Ishikawa (cell line): ENCODE data around the gene TMEM225B.
A peak's percentile ranks its signal among the peaks of the same experiment; 100 is the strongest.

Experiments used
- CEBPB ChIP-seq: IDR thresholded peaks from 2 replicates; pipeline ENCODE4 v1.6.1; 2012
- CREB1 ChIP-seq: IDR thresholded peaks from 2 replicates; pipeline ENCODE4 v1.6.1; 2012; ENCODE audit warnings: low read depth
- EGR1 ChIP-seq: IDR thresholded peaks from 2 replicates; pipeline ENCODE4 v1.6.1; 2012
- EP300 ChIP-seq: IDR thresholded peaks from 2 replicates; pipeline ENCODE4 v1.6.1; 2012; ENCODE audit warnings: borderline replicate concordance
- FOXM1 ChIP-seq: IDR thresholded peaks from 2 replicates; pipeline ENCODE4 v1.6.1; 2012; ENCODE audit warnings: low read depth, borderline replicate concordance
- MAX ChIP-seq: IDR thresholded peaks from 2 replicates; pipeline ENCODE4 v1.6.1; 2012
- NFIC ChIP-seq: IDR thresholded peaks from 2 replicates; pipeline ENCODE4 v1.6.1; 2012
- RAD21 ChIP-seq: IDR thresholded peaks from 2 replicates; pipeline ENCODE4 v1.6.1; 2012; ENCODE audit warnings: low read depth
- REST ChIP-seq: IDR thresholded peaks from 2 replicates; pipeline ENCODE4 v1.6.1; 2012; ENCODE audit warnings: low read depth, mild to moderate bottlenecking
- TAF1 ChIP-seq: IDR thresholded peaks from 2 replicates; pipeline ENCODE4 v1.6.1; 2012; ENCODE audit warnings: low read depth, mild to moderate bottlenecking
- TCF12 ChIP-seq: IDR thresholded peaks from 2 replicates; pipeline ENCODE4 v1.6.1; 2012; ENCODE audit warnings: low read depth
- TEAD4 ChIP-seq: IDR thresholded peaks from 2 replicates; pipeline ENCODE4 v1.6.1; 2012
- USF1 ChIP-seq: IDR thresholded peaks from 2 replicates; pipeline ENCODE4 v1.6.1; 2012
- YY1 ChIP-seq: IDR thresholded peaks from 2 replicates; pipeline ENCODE4 v1.6.1; 2012; ENCODE audit warnings: low read depth
- ZBTB7A ChIP-seq: IDR thresholded peaks from 2 replicates; pipeline ENCODE4 v1.6.1; 2012; ENCODE audit warnings: low read depth

Gene TMEM225B

DNA sequence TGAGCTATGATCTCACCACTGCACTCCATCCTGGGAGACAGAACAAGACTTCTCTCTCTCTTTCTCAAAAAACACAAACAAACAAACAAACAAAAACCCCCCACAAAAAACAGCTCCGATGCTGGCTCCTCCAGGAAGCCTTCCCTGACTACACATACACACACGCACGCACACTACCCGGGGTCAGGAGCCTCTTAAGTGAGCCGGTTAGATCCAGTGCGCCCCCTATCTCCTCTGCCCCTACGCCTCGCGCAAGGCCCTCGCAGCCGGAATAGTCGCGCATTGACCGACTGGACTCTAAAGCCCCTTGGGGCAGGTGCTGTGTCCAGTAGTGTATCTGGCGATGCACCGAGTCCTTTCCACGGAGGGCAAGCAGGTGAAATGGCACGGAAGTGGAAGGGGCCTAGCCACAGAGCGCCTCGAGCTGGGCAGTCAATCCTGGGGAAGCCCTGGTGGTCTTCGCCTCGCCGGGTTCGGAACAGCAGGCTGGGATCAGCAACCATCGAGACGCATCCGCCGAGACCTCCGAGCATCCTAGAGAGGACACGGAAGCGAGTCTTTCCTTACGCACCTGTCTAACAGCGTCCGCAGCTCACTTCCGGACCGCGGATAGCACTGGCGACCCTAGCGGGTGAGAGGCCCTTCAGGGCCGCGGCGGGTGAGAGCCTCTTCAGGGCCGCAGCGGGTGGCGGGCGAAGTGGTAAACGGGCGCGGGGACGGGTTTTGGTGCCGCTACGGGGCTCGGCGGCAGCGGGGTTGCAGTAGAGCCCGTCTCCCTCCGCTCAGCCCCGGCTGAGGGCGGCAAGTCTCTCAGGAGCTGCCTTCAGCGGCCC lies 18.5 kb downstream of the TMEM225B start, which contains the start of gene ZSCAN25:
ZSCAN25 (plus strand) TSS at position 588 of the 833 bp plus-strand sequence. CDS start 2,661 bp downstream, outside the sequence.
- no peak for TF ChIP-seq FOXM1
- no peak for TF ChIP-seq REST
- TF ChIP-seq NFIC, result no peak
- no peak for TF ChIP-seq TEAD4
- TF ChIP-seq EGR1, result no peak
- peak; percentile 52 for TF ChIP-seq RAD21
- peak; percentile 20; the same call in 1 of the 2 replicates for TF ChIP-seq EP300
- peak; percentile 73; the same call in 1 of the 2 replicates for TF ChIP-seq CREB1
- peak; percentile 60 for TF ChIP-seq MAX
- TF ChIP-seq ZBTB7A, result peak; percentile 91
- peak; percentile 96 for TF ChIP-seq TAF1
- no peak; the same call in 1 of the 2 replicates for TF ChIP-seq TCF12
- peak; percentile 44; the same call in 1 of the 2 replicates for TF ChIP-seq USF1
- TF ChIP-seq YY1, result no peak

- TF ChIP-seq FOXM1, result no peak
- no peak for TF ChIP-seq TAF1
- TF ChIP-seq ZBTB7A, result no peak
- TF ChIP-seq NFIC, result no peak
- no peak for TF ChIP-seq USF1
- no peak for TF ChIP-seq TEAD4
- TF ChIP-seq YY1, result no peak
- TF ChIP-seq CEBPB, result no peak
- no peak for TF ChIP-seq CREB1
- TF ChIP-seq EP300, result no peak
- TF ChIP-seq REST, result no peak
Measured at GRCh38 chr7:99617192-99617781, 19.2 kb downstream of the TMEM225B start.

DNA sequence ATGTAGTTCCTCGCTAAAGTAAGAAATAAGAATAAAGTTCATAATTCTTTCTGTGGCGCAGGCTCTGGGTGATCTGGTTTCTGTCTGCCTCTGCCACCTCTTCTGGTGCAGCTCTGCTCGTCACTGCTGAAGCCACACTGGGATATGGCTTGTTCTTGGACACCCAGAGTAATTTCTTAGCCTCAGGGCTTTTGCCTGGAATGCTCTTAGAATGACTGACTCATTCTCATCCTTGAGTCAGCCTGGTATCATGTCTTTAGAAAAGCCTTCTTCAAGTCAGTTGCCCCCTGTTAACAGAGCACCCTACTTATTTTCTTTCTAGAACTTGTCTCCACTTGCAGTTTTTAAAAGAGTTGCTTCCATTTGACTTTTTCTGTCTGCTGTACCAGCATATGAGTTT lies 20.7 kb downstream of the TMEM225B start:
- TF ChIP-seq RAD21 (no peak), CREB1 (no peak), TCF12 (no peak), TAF1 (no peak), ZBTB7A (no peak), REST (no peak), FOXM1 (no peak), EP300 (no peak), MAX (no peak), TEAD4 (no peak)

- TF ChIP-seq FOXM1, result no peak
- no peak for TF ChIP-seq TEAD4
- TF ChIP-seq YY1, result no peak
- no peak for TF ChIP-seq EP300
- no peak for TF ChIP-seq EGR1
Measured at GRCh38 chr7:99619571-99620130, 21.6 kb downstream of the TMEM225B start.
